KOPT-K1 (cell line): ENCODE measurements around the gene NYNRIN.
"Not testable (repeated sequence)": the region's sequence is repeated elsewhere in the genome, so short reads cannot be mapped to it uniquely, and the experiment has no call there.

Experiments used
- H3K27ac ChIP-seq: fragments of 200-600 bp; sonication (generic); 2 replicates; pipeline ENCODE4 v1.5.1; 2016; ENCODE audit warnings: antibody characterized with exemption, mild to moderate bottlenecking, low read depth, low read length; ENCODE audit not compliant: poor library complexity, severe bottlenecking
- H3K36me3 ChIP-seq: fragments of 200-600 bp; sonication (generic); 2 replicates; pipeline ENCODE4 v1.5.1; 2017; ENCODE audit warnings: antibody characterized with exemption, mild to moderate bottlenecking, low read length, moderate library complexity; ENCODE audit not compliant: insufficient read depth
- H3K9me3 ChIP-seq: fragments of 200-600 bp; sonication (generic); 2 replicates; pipeline ENCODE4 v1.5.1; 2017; ENCODE audit warnings: antibody characterized with exemption, low read length, mild to moderate bottlenecking; ENCODE audit not compliant: insufficient read depth, poor library complexity, severe bottlenecking

NYNRIN gene

GRCh38 chr14:24436355-24437019, 37.7 kb downstream of the NYNRIN start:
- peaks cover 77% of the 10 kb centered on the region for H3K36me3 ChIP-seq
- H3K27ac ChIP-seq: no peak overlapping the region
- no peaks in the 10 kb centered on the region for H3K9me3 ChIP-seq

DNA sequence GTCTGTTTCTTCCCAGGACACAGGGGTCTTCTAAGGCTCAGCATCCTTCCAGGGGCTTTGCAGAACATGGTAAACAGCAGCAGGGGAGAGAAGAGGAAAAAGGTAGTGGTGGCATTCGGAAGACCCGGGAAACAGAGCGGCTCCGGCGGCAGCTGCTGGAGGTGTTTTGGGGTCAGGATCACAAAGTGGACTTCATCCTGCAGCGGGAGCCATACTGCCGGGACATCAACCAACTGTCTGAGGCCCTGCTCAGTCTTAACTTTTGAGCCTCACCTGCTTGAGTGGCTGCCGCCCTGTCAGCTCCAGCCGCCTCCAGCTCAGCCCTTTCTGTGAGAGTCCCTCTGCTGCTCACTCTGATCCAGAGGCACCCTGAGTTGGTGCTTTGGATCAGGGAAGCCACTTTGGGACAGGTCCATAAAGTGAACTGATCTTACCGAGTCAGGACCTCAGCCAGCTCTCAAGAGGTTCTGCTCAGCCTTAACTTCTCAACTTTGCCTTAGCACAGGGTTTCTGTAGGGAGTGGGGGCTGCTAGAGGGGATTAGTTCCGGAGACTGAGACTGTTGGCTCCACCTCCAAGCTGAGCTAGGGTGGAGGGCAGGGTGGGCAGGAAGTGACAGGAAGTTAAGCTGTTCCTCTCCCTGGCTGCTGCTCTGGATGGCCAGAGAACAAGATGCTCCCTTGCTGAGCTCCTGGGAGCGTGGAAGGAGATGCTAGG, 38.4 kb downstream of the NYNRIN start:
- H3K36me3 ChIP-seq: peaks cover 74% of the 10 kb centered on the region
- no peaks in the 10 kb centered on the region for H3K9me3 ChIP-seq
- H3K27ac ChIP-seq: peak overlapping the region; percentile 68

GRCh38 chr14:24437736-24438067, 38.9 kb downstream of the NYNRIN start:
- H3K9me3 ChIP-seq: no peaks in the 10 kb centered on the region
- peaks cover 69% of the 10 kb centered on the region for H3K36me3 ChIP-seq
- H3K27ac ChIP-seq: peak overlapping the region; percentile 68

DNA sequence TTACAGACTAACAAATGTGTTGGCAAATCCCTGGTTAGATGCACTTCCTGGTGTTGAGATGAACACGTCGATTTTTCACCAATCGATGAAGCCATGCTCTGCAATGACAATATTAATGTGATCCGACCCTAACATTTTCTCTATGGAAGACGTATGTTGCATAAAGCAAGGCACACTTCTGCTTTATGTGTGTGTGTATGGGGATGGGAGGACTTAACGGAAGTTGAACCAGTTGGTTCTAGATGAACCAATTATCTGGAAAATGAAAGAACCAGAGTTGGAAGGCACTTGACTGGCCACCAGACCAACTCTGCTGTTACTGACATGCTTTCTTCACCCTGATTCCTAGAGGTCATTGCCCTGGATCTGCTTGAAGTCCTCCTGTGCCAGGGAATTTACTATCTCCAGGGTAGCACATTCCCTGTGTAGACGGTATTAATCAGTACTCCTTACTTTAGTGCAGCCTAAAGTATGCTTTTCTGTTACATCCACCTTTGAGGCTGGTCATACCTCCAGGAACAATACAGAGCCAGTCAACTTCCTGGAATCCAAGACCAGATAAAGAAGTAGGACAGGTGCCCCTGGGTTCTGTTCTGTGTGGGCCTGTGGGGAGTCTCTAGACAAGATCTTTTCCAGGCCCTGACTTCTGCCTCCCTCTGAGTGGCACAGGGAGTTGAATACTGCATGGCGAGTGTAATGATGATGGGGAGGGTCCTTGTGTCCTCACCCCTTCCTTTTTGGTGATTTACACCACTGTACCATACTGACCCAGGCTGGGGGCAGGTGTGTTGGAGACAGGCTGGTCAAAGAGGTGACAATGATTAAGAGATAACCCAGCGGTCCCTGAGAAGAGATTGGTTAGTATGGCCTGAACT, 39.7 kb downstream of the NYNRIN start:
- Histone ChIP-seq H3K9me3 (no peaks in the 10 kb centered on the region), H3K36me3 (peaks cover 61% of the 10 kb centered on the region), H3K27ac (no peak overlapping the region)

DNA sequence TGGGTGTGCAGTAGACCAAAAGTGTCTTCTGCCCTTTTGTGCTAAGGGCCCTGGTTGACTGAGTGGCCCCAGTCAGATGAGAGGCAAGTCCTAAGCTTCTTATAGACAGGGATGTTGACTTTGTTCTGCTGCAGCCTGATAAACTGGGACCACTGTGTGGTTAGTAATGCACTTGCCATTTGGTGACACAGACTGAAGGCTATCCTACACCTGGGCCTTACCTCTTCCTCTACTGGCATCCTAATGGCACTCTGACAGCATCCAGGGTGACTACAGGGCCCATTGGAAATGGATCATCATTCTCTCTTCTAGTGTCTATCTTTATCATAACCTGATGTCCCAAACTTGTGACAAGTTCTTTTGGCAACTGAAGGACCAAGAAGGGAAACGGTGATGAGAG, 40.5 kb downstream of the NYNRIN start:
- no peak overlapping the region for H3K27ac ChIP-seq
- H3K9me3 ChIP-seq: no peaks in the 10 kb centered on the region
- peaks cover 54% of the 10 kb centered on the region for H3K36me3 ChIP-seq

DNA sequence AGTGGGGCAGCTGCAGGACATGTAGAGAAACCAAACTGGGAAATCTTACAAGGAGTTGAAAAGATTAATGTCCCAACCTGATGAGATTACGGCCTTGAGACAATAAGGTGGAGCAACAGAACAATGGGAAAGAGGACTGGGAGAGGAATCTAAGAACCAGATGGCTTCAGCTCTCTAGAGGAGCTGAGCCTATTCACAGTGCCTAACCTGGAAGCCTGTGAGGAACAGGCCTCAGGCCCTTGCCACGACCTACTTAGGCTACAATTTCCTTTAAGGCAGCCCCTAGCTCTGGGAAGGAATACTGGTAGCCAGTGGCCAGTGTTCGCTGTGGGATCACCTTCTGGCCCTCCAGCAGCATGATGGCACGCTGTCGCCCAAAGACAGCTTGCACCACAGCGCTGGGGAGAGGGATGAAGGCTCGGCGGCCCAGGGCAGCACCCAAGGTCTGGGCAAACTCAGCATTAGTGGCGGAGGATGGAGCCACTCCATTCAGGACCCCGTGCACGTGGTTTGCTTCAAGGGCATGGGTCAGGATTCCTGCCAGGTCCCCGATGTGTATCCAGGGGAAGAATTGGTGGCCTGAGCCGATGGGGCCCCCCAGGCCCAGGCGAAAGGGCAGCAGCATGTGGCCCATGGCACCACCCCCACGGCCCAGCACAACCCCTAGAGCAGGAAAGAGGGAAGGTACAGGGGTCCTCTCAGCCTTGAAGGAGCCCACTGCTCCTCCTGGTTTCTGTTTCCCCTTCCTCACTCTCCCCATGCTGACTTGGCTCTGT, 41.2 kb downstream of the NYNRIN start:
- no peaks in the 10 kb centered on the region for H3K9me3 ChIP-seq
- peaks cover 53% of the 10 kb centered on the region for H3K36me3 ChIP-seq
- no peak overlapping the region for H3K27ac ChIP-seq

- Histone ChIP-seq H3K9me3 (no peaks in the 10 kb centered on the region), H3K27ac (peak overlapping the region; percentile 88), H3K36me3 (peaks cover 53% of the 10 kb centered on the region)
These were observed 42.0 kb downstream of the NYNRIN start for GRCh38 chr14:24440606-24441399.

DNA sequence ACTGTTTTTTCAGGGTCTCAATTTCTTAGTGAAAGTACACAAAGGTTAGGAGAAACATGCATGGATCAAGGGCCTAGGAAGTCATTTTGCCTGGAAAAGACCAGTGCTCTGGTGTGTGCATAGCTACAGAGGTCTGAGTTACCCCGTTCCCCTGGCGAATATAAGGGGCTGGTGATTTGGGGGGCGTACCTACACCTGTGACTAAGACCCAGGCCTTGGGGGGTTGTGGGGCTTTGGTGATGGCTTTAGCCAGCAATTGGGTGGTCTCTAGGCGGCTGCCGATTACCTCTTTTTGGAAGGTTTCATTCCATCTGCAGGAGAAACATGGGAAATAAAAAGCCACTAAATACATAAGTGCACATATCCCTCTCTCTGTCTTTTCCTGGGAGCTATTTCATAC, 42.7 kb downstream of the NYNRIN start:
- Histone ChIP-seq H3K27ac (peak overlapping the region; percentile 88), H3K36me3 (peaks cover 46% of the 10 kb centered on the region), H3K9me3 (no peaks in the 10 kb centered on the region)

DNA sequence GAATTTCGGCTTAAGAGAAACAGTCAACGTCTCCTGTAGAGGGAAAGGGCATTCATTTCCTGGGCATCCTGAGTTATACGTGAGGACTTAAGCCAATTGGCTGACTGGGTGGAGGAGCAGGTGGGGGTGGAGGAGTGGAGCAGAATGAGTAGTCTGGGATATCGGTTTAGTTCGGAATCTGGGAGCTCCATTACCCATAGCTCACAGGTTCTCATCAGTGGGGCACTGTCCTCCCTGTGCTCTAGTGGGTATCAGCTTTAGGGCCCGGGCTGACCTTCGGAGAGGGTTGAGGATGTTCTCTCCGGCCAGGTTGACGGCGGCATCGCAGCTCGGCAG, 43.1 kb downstream of the NYNRIN start:
- peaks cover 44% of the 10 kb centered on the region for H3K36me3 ChIP-seq
- no peaks in the 10 kb centered on the region for H3K9me3 ChIP-seq
- H3K27ac ChIP-seq: peak overlapping the region; percentile 88

- H3K27ac ChIP-seq: peak within 1 kb of the TSS; percentile 88
- H3K9me3 ChIP-seq: no peaks in the 10 kb centered on the region
- H3K36me3 ChIP-seq: peaks cover 38% of the 10 kb centered on the region
These were observed 43.6 kb downstream of the NYNRIN start, which contains the start of gene SDR39U1 for GRCh38 chr14:24442240-24443052. Gene SDR39U1 (minus strand): TSS chr14:24442776. CDS start chr14:24442769, 7 bp downstream.

GRCh38 chr14:24443053-24443665, 44.4 kb downstream of the NYNRIN start:
- peaks cover 32% of the 10 kb centered on the region for H3K36me3 ChIP-seq

DNA sequence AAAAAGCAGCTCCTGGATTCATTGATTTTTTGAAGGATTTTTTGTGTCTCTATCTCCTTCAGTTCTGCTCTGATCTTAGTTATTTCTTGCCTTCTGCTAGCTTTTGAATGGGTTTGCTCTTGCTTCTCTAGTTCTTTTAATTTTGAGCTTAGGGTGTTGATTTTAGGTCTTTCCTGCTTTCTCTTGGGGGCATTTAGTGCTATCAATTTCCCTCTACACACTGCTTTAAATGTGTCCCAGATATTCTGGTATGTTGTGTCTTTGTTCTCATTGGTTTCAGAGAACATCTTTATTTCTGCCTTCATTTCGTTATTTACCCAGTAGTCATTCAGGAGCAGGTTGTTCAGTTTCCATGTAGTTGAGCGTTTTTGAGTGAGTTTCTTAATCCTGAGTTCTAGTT, 52.0 kb downstream of the NYNRIN start:
- not testable (repeated sequence) for H3K36me3 ChIP-seq, H3K27ac ChIP-seq
- H3K9me3 ChIP-seq: peaks cover 17% of the 10 kb centered on the region

More at GRCh38 chr14:24443053-24443665, 44.4 kb downstream of the NYNRIN start:
- Histone ChIP-seq H3K9me3 (no peaks in the 10 kb centered on the region), H3K27ac (peak overlapping the region; percentile 88)

- Histone ChIP-seq H3K36me3 (no peaks in the 10 kb centered on the region; the same call in 1 of the 2 replicates), H3K27ac (no peak overlapping the region), H3K9me3 (peaks cover 17% of the 10 kb centered on the region)
These were observed 58.2 kb downstream of the NYNRIN start for GRCh38 chr14:24456980-24457379.
